Purkinje cell (primary cell): ENCODE data around the gene FOXD3. TPM values are rescaled to one million over a fixed set of nuclear protein-coding genes. Genes with fewer than 3 reads are reported as not detected.

Source experiments
- polyA plus RNA-seq: library from polyadenylated mRNA; unstranded; fragments of >200 nt; fragmentation: Nextera tagmentation; gene quantifications from 2 replicates; pipeline ENCODE4 v1.2.1, GENCODE V29; 2014

The FOXD3 gene
- not detected in 2 replicates for polyA plus RNA-seq

DNA sequence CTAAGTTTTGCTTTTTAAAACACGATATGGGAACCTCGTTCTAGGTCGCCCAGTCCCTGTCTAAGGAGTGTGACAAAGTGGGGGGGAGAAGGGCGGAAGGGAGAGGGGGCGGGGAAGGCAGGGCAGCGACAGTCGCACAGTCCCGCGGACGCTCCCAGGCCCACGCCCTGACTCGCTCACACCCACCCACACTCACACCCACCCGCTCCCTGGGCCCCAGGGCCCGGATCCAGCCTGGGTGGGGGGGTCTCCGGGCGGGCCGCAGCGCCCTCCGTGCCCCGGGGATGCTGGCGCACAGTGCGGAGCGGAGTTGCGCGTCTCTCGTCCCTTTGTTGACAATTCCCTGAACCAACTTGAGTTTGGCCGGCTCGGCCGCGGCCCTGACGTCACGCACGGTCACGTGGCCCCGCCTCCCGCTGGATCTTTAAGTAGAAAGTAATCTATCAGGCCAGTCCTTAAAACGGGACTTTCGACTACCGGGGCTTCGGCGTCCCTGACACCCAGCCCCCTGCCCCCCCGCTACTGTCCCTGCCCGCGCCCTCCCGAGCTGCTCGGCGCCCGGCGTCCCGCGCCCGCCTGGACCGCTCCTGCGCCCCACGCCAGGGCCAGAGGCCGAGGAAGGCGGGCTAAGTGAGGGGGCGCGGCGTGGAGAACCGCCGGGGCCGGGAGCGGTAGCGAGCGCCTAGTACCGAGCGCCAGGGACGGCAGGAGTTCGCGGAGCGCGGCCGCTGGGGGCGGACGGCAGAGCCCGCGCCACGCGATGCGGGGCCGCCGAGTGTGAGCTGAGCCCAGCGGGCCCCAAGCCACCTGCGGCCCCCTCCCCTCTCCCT, at the start of gene FOXD3:
FOXD3 (plus strand) TSS at position 454 of the 830 bp plus-strand sequence. CDS start 492 bp downstream, outside the sequence.

DNA sequence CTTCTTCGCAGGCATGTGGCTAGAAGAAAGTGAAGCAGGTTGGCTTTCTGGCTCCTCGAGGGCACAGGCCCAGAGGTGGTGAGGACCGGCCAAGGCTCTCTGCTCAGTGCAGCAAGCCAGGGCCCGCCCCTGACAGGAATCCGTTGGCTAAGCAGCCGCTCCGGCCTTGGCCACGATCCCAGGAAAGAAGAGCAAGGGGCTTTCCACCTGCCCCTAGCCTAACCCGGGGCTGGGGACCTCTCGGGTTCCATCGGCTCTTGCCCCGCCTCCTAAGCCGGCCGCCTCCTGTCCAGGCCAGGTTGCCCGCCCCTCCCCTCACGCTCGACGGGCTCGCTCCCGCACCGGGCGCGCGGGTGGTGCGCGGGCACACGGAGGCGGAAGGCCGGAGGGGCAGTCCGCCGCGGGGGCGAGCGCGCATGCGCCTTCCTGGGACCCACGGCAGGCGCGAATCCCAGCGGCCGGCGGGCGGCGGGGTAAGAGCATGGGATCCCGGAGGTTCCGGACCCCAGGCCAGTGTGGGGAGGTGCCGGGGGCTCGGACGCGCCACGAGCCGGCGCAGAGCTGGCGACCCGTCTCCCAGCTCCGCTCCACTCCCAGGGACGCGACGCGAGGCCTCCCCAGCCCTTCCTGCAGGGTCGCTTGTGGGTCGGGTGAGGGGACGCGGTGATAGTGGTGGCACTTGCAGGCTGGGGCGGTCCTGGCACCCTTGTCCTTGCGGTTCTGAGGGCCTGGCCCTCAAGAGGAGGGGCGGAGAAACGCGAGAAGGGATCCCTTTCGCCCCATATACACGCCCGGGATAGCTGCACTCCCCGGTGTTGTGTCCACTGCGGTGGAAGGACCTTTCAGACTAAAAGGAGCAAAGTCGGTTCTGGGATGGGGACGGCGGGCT, 45.1 kb downstream of the FOXD3 start, which contains the start of gene ALG6:
ALG6 (plus strand) TSS at position 413 of the 889 bp plus-strand sequence. CDS start 3,351 bp downstream, outside the sequence.

Other genes starting within 250 kb of the FOXD3 start
- 10.7 and 13.6 TPM in 2 replicates for gene ALG6, start 45.1 kb downstream of the FOXD3 start, polyA plus RNA-seq
- 29.8 and 43.9 TPM in 2 replicates for gene ITGB3BP, start 200.7 kb downstream of the FOXD3 start, polyA plus RNA-seq
- gene EFCAB7, start 201.0 kb downstream of the FOXD3 start, polyA plus RNA-seq = 31.4 and 33.3 TPM in 2 replicates